Natural killer cell treated with Interleukin-12 subunit alpha and Interleukin-12 subunit beta and Interleukin-15 and Interleukin-18, amount 100 ng/mL, for 72 hours (primary cell): ENCODE measurements around the gene MACROD1. TPM values are rescaled to one million over a fixed set of nuclear protein-coding genes. Genes with fewer than 3 reads are reported as not detected.

Source experiments
- ATAC-seq, 2 donors: fragments of 150-1000 bp; cut with Tn5 transposase in 1 of 2; sonication (Bioruptor Pico), chemical (Tn5 transposase) in 1 of 2; 2 replicates each; pipeline ENCODE4 v1.10.0; 2021
- DNase-seq: peaks from one replicate; pipeline ENCODE4 v3.0.0; 2022; ENCODE audit warnings: low spot score
- H3K27ac Mint-ChIP-seq, 2 donors: 1 replicate in 1 of 2; 2 replicates in 1 of 2; pipeline ENCODE4 v1.8.0; 2022; ENCODE audit warnings: mixed read lengths in 2 of 2, mild to moderate bottlenecking in 1 of 2, moderate library complexity in 1 of 2
- H3K27me3 Mint-ChIP-seq, 2 donors: 1 replicate in 1 of 2; 2 replicates in 1 of 2; pipeline ENCODE4 v1.8.0; 2022; ENCODE audit warnings: mixed read lengths in 2 of 2
- H3K36me3 Mint-ChIP-seq: one replicate; pipeline ENCODE4 v1.8.0; 2022; ENCODE audit warnings: mixed read lengths
- H3K4me1 Mint-ChIP-seq, 2 donors: 1 replicate in 1 of 2; 2 replicates in 1 of 2; pipeline ENCODE4 v1.8.0; 2022; ENCODE audit warnings: low read depth in 2 of 2, mixed read lengths in 2 of 2, mild to moderate bottlenecking in 1 of 2
- H3K4me3 Mint-ChIP-seq: one replicate; pipeline ENCODE4 v1.8.0; 2022; ENCODE audit warnings: mixed read lengths
- H3K9me3 Mint-ChIP-seq: 2 replicates; pipeline ENCODE4 v1.8.0; 2022; ENCODE audit warnings: mixed read lengths
- total RNA-seq, 2 donors: library from RNA; stranded (reverse); gene quantifications; one replicate each; pipeline ENCODE4 v1.2.3, GENCODE V29; 2022

The MACROD1 gene
- total RNA-seq, 2 donors from 2014 or later = 3.0 to 12.7 TPM

DNA sequence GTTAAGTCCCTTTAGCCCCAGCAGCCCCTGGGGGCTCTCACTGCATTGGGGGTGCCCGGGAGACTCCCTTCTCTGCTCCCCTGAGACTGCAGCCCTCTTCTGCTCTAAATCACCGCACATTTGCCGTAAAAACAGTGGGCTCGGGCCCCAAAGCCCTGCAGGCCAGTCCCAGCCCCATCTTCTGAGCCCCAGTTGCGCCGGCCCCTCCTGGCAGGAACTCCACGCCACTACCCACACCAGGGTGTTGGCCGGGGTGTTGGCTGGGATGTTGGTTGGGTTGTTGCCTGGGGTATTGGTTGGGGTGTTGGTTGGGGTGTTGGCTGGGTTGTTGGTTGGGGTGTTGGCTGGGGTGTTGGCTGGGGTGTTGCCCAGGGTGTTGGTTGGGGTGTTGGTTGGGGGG, 156.2 kb downstream of the MACROD1 start:
- ATAC-seq = no peak
- H3K27me3 Mint-ChIP-seq = peaks cover 21 to 23% of the 10 kb centered on the region in 2 donors
- DNase-seq = no peak
- no peak overlapping the region for H3K27ac Mint-ChIP-seq
- no peaks in the 10 kb centered on the region for H3K36me3 Mint-ChIP-seq
- H3K9me3 Mint-ChIP-seq = peaks cover 12% of the 10 kb centered on the region
- H3K4me3 Mint-ChIP-seq = no peak overlapping the region
- peaks cover 19 to 25% of the 10 kb centered on the region in 2 donors for H3K4me1 Mint-ChIP-seq

DNA sequence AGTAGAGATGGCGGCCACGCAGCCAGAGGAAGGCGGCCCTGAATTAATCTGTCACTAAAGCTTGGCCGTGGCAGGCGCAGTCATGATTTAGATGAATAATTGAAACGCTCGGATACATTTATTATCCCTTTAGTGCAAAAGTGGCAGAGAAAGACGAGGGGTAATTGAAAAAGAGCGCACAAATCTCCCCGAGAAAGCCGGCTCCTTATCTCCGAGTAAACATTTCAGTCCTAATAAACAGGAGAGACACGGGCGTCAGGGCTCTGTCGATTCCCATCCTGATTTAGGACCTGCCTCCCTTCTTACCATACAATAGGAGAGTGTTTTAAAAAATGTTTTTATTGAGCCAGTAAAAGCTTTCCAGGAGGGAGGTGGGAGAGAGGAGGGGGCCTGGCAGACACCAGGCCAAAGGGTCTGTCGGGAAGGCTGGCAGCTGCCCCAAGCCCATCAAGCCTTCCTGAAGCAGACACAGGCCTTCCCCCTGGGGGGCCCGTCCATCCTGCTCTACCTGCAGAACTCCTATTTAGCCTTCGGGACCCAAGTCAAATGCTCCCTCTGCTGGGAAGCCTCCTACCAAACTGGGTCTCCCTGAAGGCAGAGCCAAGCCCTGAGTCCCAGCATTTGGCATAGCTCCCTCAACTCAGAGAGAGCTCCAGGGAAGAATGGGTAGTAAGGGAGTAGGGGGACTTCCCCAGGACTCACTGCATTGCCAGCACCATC, 156.8 kb downstream of the MACROD1 start:
- H3K4me1 Mint-ChIP-seq = peaks cover 19 to 25% of the 10 kb centered on the region in 2 donors
- DNase-seq (no peak), ATAC-seq (no peak)
- H3K27me3 Mint-ChIP-seq = peaks cover 21 to 23% of the 10 kb centered on the region in 2 donors
- H3K9me3 Mint-ChIP-seq = peaks cover 12% of the 10 kb centered on the region
- H3K36me3 Mint-ChIP-seq = no peaks in the 10 kb centered on the region
- no peak overlapping the region for H3K27ac Mint-ChIP-seq
- H3K4me3 Mint-ChIP-seq = no peak overlapping the region

DNA sequence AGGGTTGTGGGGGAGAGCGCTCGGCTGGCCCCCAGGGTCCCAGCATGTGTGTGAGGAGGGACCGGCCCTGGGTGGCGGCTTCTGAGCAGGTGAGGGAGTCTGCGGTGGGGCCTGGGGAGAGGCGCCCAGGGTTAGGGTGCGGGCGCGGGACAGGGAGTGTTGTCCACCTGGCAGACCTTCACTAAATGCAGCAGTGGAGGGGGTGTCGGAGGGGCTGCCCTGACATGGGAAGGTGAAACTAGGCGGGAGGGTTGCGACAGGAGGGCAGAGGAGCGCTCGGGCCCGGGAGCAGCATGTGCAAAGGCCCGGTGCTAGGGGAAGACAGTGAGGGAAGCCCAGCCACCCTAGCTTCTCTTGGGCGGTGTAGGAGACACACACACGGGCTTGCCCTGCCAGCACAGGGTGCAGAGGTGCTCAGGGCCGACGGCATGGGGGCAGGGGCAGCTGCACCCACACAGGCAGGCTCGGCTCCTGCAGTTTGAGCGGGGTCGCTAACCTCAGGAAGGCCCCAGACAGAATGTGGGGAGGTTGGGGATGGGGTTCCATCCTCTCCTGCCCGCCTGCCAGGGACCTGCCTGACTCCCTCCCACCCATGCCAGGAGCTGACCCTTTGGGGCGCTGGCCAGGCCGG, 157.5 kb downstream of the MACROD1 start:
- H3K9me3 Mint-ChIP-seq = peaks cover 12% of the 10 kb centered on the region
- peaks cover 19 to 25% of the 10 kb centered on the region in 2 donors for H3K4me1 Mint-ChIP-seq
- ATAC-seq (no peak), DNase-seq (no peak)
- H3K27ac Mint-ChIP-seq = no peak overlapping the region
- H3K36me3 Mint-ChIP-seq = no peaks in the 10 kb centered on the region
- H3K27me3 Mint-ChIP-seq = peaks cover 21 to 23% of the 10 kb centered on the region in 2 donors
- H3K4me3 Mint-ChIP-seq = no peak overlapping the region

DNA sequence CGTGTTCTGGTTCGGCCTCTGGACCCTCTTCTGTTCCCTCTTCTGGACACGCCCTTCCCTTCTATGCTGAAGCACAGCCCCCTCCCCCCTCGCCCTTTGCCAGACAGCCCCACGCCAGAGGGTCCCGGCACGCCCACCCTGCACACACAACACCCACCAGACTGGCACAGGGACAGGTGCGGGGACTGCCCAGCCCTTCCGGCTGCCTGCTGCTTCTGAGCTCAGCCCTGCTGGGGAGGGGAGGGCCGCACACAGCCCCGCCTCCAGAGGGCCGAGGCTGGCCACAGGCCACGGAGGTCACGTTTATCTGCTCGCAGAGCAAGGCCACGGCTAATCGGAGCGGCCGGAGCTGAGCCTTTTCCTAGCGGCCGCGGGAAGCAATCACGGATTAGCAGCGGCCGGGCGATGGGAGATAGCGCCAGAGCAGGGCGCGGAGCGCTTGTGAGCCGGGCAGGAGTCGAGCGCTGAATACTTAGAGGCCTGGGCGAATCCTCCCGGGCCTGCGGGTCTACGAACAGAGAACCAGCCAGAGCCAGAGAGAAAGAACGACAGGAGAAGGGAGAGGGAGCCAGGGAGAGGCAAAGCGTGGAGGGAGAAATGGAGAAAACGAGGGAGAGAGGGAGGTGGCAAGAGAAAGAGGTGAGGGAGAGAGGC, 158.2 kb downstream of the MACROD1 start:
- peaks cover 21 to 23% of the 10 kb centered on the region in 2 donors for H3K27me3 Mint-ChIP-seq
- H3K27ac Mint-ChIP-seq = no peak overlapping the region
- peak overlapping the region; percentile 69 for H3K4me3 Mint-ChIP-seq
- no peak for DNase-seq
- peaks cover 12% of the 10 kb centered on the region for H3K9me3 Mint-ChIP-seq
- H3K36me3 Mint-ChIP-seq = no peaks in the 10 kb centered on the region
- peaks cover 19 to 25% of the 10 kb centered on the region in 2 donors for H3K4me1 Mint-ChIP-seq
- peak; percentile 58 to 76 for ATAC-seq

DNA sequence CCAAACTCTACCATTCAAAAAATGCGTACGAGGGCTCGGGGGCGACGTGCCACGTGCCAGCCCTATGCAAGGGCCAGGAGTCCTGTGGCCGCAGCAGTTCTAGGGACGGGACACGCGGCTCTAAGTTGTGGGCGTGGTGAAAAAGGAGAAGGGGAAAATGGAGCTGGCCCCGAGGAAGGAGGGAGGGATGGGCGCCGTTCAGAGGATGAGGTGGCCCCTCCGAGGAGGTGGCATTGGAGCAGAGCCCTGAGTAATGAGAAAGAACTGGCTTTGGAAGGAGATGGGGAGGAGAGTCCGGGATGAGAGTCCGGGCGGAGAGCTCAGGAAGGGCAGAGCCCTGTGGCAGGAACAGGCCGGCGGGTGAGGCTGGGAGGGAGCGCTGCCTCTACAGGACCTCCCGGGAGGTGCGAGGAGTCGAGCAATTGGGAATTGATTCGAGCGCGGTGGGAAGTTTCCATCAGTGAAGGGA, 158.7 kb downstream of the MACROD1 start:
- ATAC-seq (no peak), DNase-seq (no peak)
- H3K9me3 Mint-ChIP-seq = peaks cover 12% of the 10 kb centered on the region
- peaks cover 21 to 23% of the 10 kb centered on the region in 2 donors for H3K27me3 Mint-ChIP-seq
- no peaks in the 10 kb centered on the region for H3K36me3 Mint-ChIP-seq
- H3K4me1 Mint-ChIP-seq = peaks cover 19 to 25% of the 10 kb centered on the region in 2 donors
- no peak overlapping the region for H3K27ac Mint-ChIP-seq
- peak overlapping the region; percentile 69 for H3K4me3 Mint-ChIP-seq

DNA sequence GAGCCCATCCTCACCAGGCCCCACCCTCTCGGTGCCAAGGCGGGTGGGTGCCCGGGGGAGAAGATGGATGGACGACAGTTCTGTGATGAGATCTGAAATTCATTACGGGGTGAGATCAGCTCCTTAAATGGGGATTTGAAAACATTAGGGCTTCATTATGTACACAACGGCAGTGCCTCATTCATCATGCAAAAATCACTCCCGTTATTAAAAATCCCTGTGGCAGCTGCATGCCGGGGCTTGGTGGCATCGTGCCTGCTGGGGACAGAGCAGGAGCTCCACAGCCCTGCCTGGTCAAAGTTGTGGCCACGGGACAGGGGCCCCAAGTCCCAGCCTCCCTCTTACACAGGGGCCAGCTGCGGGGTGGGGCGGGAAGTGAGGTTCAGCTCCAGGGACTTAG, 159.5 kb downstream of the MACROD1 start:
- peaks cover 19 to 29% of the 10 kb centered on the region in 2 donors for H3K4me1 Mint-ChIP-seq
- no peaks in the 10 kb centered on the region for H3K36me3 Mint-ChIP-seq
- H3K4me3 Mint-ChIP-seq = no peak overlapping the region
- DNase-seq = no peak
- peaks cover 12% of the 10 kb centered on the region for H3K9me3 Mint-ChIP-seq
- no peak overlapping the region for H3K27ac Mint-ChIP-seq
- ATAC-seq = no peak
- H3K27me3 Mint-ChIP-seq = peaks cover 21 to 27% of the 10 kb centered on the region in 2 donors

DNA sequence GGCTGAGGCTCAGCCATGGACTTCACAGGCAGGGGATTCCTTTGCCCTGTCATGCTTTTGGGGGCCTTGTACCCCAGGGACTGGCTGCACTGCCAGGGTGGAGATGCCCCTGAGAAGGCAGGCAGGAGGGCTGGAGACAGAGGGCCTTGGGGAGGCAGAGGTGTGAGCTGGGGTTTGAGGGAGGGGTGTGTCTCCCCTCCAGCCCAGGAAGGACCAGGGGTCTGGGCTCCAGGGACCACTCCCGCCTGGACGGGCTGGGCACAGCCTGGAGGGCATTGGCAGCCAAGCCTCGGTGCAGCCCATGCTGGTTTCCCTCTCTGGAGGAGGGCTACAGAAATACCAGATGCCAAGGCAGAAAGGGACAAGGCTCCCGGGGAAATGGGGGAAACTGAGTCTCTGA, 160.2 kb downstream of the MACROD1 start:
- Mint-ChIP-seq H3K4me3 (no peak overlapping the region), H3K27me3 (peaks cover 21 to 27% of the 10 kb centered on the region in 2 donors), H3K9me3 (peaks cover 8% of the 10 kb centered on the region), H3K36me3 (no peaks in the 10 kb centered on the region), H3K4me1 (peaks cover 19 to 22% of the 10 kb centered on the region in 2 donors), H3K27ac (no peak overlapping the region)
- ATAC-seq (no peak), DNase-seq (no peak)

DNA sequence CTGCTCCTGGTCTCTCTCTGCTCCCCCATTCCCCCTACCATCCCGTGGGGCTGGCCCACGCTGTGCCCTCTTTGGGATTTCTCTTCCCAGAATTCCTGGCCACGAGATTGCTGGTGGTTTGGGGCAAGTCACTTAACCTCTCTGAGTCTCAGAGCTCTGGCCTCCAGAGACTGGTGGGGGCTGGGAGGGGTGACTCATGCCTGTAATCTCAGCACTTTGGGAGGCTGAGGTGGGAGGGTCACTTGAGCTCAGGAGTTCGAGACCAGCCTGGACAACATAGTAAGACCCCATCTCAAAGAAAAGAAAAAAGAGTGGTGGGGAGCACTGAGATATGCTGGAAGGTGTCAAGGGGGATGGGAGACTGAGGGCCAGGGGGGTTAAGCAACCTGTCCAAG, 161.3 kb downstream of the MACROD1 start:
- Mint-ChIP-seq H3K4me3 (no peak overlapping the region), H3K36me3 (no peaks in the 10 kb centered on the region), H3K27me3 (peaks cover 21 to 27% of the 10 kb centered on the region in 2 donors), H3K27ac (no peak overlapping the region), H3K4me1 (peaks cover 14 to 15% of the 10 kb centered on the region in 2 donors), H3K9me3 (no peaks in the 10 kb centered on the region)
- ATAC-seq = no peak
- DNase-seq = no peak

DNA sequence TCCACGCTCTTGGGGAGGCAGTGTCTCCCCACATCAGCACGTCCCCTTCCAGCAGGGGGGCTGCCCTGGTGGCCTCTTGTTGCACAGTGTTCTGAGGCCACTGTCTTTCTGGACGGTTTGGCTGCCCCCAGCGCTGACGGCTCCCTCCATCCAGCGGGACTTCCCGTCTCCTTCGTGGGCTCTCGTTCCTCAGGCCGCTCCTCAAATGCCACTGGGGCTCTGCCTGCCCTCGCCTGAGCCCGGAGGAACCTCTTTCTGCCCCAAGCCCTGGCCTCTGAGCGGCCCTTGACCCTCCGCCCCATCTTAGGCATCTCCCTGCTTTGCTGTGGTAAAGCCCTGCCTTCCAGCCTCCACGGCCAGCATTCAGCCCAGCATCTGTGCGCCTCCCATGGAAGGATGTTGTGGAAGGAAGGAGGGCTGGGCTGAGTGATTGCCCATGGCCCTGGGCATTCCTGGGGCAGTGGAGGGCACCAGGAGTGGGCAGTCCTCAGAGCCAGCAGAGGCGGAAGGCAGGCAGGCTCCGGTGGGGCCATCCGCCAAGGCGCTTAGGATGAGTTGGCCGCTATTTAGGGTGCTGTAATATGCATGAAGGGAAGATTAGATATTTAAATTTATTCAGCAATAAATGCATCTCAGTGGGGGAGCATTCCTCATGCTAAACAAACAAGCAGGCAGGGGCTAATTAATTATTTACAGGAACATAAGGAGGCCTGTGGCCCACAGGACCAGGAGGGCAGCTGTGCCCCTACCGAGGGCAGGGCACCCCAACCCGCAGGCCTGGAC, 161.9 kb downstream of the MACROD1 start:
- Mint-ChIP-seq H3K4me3 (no peak overlapping the region), H3K9me3 (no peaks in the 10 kb centered on the region), H3K27me3 (peaks cover 21 to 27% of the 10 kb centered on the region in 2 donors), H3K4me1 (peaks cover 14 to 15% of the 10 kb centered on the region in 2 donors), H3K36me3 (no peaks in the 10 kb centered on the region), H3K27ac (peak overlapping the region in 1 of 2 donors; percentile 50)
- ATAC-seq (no peak), DNase-seq (no peak)

DNA sequence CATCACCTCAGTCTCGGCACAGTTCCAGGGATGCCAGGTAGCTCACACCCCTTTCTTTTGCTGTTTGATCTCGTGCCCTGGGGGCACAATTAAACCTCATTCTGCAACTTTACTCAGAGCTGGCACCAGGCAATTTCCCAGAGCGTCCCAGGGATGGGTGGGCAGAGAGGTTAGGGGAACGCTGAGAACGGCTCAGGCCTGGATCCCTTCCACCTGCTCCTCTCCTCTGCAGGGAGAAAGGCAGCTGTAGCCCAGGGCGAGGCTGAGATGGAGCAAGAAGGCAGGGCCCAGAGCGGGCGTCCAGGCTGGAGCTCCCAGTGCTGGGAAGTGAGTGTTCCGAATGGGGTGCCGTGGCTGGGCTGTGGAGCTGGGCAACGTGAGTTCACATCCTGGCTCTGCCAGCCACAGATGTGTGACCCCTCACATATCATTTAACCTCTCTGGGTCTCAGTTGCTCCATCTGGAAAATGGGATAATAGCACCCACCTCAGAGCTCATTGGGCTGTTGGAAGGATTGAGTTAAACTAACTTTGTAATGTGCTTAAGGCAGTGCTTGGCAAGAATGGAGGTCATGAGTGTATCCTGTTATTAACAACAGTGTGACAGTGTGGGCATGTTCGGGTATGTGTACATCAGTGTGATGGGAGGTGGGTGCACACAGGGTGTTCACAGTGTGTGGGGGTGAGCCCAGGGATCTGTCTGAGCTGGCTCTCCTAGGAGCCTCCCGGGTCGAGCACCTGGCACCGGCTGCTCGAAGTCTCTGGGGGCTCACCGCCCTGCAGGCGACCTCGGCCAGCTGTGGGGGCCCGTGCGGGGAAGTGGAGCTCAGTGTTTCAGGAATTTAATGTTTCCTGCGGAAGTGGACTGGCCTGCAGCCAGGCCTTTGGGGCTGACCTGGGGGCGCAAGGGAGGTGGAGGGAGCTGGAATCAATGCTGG, 164.2 kb downstream of the MACROD1 start:
- peak overlapping the region; percentile 10 for H3K4me3 Mint-ChIP-seq
- no peak overlapping the region for H3K27ac Mint-ChIP-seq
- ATAC-seq (no peak), DNase-seq (no peak)
- H3K36me3 Mint-ChIP-seq = peaks cover 6% of the 10 kb centered on the region
- H3K9me3 Mint-ChIP-seq = no peaks in the 10 kb centered on the region
- peaks cover 5 to 11% of the 10 kb centered on the region in 2 donors for H3K27me3 Mint-ChIP-seq
- peaks cover 0 to 8% of the 10 kb centered on the region in 2 donors for H3K4me1 Mint-ChIP-seq

DNA sequence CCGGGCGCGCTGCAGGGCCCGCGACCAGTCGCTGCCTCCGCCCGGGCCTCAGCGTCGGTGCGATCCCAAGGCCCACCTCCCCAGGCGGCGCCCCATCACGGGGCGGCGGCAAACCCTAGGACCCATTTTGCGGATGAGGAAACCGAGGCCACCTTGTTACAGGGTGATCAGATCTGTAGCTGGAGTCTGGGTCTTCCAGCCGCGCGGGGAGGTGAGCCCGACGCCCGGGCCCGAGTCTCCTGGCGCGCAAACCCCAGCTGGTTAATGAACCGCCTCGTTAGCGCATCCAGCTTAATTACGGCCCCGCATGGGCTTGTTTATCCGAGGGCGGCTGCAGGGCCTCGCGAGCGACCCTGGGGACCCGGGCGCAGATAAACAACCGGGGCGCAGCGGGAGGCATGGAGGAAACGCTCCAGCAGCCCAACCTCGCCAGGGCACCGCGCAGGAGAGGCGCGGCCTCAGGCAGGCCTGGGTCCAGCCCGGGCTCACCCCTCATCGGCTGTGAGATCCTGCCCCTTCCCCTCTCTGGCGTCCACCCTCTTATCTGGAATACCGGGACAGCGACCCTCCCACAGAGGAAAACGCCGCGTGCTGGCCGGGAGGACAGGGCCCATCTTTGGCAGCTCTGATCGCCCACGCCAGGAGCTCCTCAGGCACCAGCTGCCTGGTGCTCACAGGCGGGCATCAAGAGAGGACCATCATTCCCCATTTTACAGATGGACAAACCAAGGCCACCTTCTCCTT, 165.0 kb downstream of the MACROD1 start:
- Mint-ChIP-seq H3K27ac (no peak overlapping the region), H3K9me3 (no peaks in the 10 kb centered on the region), H3K27me3 (peaks cover 0 to 5% of the 10 kb centered on the region in 2 donors), H3K36me3 (peaks cover 6% of the 10 kb centered on the region), H3K4me1 (peaks cover 0 to 8% of the 10 kb centered on the region in 2 donors), H3K4me3 (peak overlapping the region; percentile 10)
- DNase-seq (no peak), ATAC-seq (no peak)
